Suprapubic skin (tissue), 4 donors: ENCODE data around the gene APOLD1.

ENCODE experiments used
- EP300 ChIP-seq: sonication (generic); formaldehyde crosslinking; IDR thresholded peaks from one replicate; pipeline ENCODE4 v1.6.1; 2017; ENCODE audit warnings: antibody characterized with exemption
- POLR2A ChIP-seq, 2 donors: fragments of 450-650 bp; IDR thresholded peaks; one replicate each; pipeline ENCODE4 v1.6.1; 2017; ENCODE audit warnings: antibody characterized with exemption in 2 of 2, mild to moderate bottlenecking in 2 of 2, moderate library complexity in 2 of 2
- POLR2AphosphoS5 ChIP-seq, 3 donors: sonication (generic); formaldehyde crosslinking; IDR thresholded peaks; one replicate each; pipeline ENCODE4 v1.6.1; 2017; ENCODE audit warnings: antibody characterized with exemption in 3 of 3
- TF ChIP-seq, protein P1 (sequence below), 2 donors: fragments of 200-600 bp in 1 of 2; fragments of 450-650 bp in 1 of 2; sonication (generic) in 1 of 2; IDR thresholded peaks; one replicate each; pipeline ENCODE4 v1.5.1; 2016 to 2019; ENCODE audit warnings: antibody characterized with exemption in 2 of 2, mild to moderate bottlenecking in 1 of 2, moderate library complexity in 1 of 2

DNA sequence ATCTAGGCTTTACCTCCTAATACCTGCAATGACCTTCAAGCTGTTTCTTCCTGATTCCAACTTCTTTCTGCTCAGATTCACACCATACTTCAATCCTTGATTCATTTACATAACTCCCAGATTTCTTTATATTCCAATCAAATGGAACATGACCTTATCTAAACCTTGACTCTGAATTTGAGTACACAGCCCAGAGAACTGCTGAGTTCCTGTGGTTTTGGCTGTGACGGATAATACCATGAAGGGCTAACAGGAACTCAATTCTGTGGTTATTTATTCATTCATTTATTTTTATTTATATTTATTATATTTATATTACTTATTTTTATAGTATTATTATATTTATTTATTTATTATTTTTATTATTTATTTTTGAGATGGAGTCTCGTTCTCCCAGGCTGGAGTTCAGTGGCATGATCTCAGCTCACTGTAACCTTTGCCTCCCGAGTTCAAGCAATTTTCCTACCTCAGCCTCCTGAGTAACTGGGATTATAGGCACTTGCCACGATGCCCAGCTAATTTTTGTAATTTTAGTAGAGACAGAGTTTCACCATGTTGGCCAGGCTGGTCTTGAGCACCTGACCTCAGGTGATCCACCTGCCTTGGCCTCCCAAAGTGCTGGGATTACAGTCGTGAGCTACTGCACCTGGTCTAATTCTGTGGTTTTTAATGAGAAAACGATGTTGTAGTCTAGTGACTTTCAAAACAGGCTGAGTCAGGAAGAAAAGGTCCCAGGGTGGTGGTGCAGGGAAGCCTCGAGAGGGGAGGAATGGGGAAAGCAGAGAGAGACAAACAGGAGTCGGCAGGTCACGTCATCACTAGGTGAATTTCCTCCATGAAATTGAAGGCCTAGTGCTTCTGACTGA is 11.7 kb downstream of the APOLD1 start:
- TF ChIP-seq, protein P1, sequence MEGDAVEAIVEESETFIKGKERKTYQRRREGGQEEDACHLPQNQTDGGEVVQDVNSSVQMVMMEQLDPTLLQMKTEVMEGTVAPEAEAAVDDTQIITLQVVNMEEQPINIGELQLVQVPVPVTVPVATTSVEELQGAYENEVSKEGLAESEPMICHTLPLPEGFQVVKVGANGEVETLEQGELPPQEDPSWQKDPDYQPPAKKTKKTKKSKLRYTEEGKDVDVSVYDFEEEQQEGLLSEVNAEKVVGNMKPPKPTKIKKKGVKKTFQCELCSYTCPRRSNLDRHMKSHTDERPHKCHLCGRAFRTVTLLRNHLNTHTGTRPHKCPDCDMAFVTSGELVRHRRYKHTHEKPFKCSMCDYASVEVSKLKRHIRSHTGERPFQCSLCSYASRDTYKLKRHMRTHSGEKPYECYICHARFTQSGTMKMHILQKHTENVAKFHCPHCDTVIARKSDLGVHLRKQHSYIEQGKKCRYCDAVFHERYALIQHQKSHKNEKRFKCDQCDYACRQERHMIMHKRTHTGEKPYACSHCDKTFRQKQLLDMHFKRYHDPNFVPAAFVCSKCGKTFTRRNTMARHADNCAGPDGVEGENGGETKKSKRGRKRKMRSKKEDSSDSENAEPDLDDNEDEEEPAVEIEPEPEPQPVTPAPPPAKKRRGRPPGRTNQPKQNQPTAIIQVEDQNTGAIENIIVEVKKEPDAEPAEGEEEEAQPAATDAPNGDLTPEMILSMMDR (IDR thresholded peaks at IDR 0.05) = no peak
- TF ChIP-seq POLR2A (IDR thresholded peaks at IDR 0.05) (no peak), POLR2AphosphoS5 (IDR thresholded peaks at IDR 0.05) (no peak), EP300 (no peak)
